GM18858 (cell line): ENCODE measurements around the gene SLC35E1.

Experiments
- ATAC-seq: cut with Tn5 transposase; IDR thresholded peaks from one replicate; pipeline ENCODE4 v1.9.1; 2021; ENCODE audit not compliant: unreplicated experiment

The SLC35E1 gene

GRCh38 chr19:16599655-16600346 is 27.6 kb upstream of the SLC35E1 start:
- ATAC-seq = no peak

DNA sequence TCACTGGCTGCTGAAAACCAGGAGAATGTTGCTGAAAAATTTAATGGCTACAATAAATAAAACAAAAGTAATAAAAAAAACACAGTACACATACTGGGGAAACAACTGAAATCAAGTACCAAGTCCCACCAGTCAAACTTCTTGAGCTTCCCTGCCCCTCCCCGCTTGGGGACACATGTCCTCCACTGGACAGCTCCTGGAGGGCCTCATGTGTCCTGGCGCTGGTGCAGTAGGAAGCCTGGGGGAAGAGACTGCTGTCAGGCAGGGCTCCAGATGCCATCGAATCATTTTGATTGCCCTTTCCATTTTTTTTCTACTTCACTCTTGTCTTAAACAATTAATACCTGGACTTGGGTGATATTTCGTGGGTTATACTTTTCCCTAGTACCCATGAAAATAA is 26.6 kb upstream of the SLC35E1 start:
- no peak for ATAC-seq

- ATAC-seq = no peak
Measured at GRCh38 chr19:16596399-16596798, 24.2 kb upstream of the SLC35E1 start.

DNA sequence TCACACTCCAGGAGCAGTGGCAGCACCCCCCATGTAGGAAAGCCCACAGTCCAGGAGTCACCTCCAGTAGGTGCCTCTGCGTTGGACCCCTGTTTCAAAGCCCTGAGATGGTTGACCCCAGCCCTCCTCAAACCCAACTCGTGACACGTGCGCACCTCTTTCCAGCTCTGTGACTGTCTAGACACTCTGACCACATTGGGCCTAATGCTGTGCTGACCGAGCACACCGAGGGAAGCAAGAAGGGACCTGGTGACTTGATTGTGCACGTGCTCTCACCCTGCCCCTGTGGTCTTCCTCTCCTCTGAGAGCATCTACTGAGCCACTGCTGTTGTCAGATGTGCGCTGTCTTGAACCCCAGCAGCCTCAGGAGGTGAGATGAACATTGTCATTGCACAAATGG is 22.9 kb upstream of the SLC35E1 start:
- no peak for ATAC-seq

GRCh38 chr19:16594681-16595091 is 22.5 kb upstream of the SLC35E1 start:
- no peak for ATAC-seq

DNA sequence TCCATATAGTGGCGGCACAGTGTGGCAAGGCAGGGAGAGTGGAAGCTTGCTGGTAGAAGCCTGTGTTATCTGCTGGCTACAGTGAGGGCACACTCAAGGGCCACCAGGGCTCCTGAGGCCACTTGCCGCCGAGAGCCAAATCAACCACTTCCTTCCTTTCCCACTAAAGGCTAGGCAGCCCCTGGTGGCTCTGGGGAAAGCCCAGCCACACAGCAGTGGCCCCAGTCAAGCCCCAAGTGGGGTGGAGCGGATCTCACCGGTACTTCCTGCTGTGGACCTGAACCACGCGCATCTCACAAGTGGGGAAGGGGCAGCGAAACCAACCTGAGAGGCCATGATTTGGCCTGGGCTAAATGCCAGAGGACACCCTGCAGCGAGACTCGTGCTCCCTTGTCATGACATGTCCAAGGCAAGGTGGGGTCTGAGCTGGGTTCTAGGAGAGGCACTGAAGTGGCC is 21.9 kb upstream of the SLC35E1 start:
- no peak for ATAC-seq

- no peak for ATAC-seq
Measured at GRCh38 chr19:16593181-16593580, 21.0 kb upstream of the SLC35E1 start.

DNA sequence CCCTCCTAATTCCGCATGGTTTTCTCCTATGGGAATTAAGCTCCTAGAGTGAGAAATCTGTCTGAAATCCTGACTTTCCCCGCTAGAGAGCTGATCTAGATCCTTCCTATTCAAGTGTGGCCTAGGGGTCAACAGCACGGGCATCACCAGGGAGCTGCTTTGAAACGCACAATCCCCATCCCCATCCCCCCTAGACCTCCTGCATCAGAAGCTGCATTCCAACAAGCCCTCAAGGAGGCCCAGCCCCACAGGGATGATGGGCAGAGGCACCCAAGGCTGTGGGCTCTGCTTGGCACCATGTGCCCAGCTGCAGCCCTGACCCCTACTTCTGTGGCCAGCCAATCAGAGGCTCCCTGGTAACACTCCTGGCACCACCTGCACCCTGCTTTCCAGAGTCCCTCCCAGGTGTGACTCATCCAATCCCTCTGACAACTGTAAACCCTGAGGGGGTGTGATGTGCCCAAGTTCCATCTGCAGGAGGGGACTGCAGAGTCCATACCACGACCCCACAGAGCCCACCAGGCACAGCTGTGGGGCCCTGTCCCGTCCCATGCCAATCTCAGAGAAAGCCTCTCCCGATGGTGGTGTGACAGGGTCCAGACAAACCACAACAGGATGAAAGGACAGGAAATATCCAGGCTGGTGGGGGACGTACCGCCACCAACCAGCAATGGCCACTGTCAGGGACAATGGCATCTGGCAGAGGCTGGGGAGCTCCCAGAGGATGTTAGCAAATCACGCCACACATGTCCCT is 19.8 kb upstream of the SLC35E1 start:
- ATAC-seq = no peak

GRCh38 chr19:16590876-16591802 is 18.9 kb upstream of the SLC35E1 start:
- no peak for ATAC-seq

DNA sequence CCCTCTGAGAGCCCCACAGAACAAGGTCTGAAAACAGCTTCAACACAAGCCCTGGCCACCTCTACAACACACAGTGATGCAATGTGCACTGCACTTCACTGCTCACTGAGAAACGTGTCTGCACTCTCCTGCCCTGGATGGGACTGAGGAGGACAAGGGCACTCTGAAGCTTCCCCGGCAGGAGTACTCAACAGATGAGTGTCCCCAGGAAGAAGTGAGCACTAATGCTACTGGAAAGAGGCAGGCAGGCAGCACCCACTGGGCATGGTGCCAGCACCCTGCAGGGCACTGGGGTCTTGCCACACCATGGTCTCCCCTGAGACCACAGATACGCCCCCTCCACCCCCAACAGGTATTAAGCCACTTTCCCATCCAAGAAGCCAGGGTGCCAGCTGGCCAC is 17.7 kb upstream of the SLC35E1 start:
- ATAC-seq = no peak

GRCh38 chr19:16588824-16589577 is 16.8 kb upstream of the SLC35E1 start:
- peak; percentile 5 for ATAC-seq

- ATAC-seq = peak; percentile 29
Measured at GRCh38 chr19:16587833-16588823, 15.9 kb upstream of the SLC35E1 start.

DNA sequence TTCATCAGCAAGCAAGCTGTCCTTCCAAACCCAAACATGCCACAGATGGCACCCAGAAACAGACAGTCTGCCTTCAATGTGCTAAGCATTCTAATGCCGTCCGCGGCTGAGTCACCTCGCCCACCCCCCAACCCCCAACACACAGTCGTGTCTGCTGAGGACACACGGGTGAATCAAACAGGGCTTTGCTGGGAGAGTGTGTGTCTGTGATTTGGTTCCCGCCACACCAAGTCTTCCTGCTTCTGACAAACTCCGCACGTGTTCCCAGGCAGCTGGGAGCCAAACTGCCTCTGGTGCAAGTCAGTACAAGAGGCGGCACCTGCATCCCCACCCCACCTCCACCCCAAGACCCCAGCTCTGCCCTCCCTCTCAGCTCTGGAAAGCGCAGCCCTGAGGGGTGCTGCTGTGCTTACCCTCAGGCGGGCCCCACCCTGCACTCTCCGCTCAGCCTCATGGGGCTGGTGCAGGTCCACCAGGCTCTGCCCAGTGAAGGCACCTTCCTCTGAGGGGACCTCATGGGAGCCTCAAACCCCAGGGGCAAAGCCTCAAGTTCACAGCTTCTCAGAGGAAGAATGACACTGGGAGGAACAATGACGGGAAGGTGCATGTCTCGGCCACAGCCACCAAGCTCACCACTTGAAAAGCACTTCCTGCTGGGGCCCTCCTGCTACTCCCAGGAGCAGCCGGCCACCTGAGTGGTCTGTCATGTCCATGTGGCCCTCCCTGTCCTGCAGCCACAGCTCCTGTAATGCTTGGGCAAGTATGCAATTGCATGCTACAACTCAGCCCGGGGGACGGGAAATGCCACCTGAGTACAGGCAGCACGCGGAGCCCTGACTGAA is 15.0 kb upstream of the SLC35E1 start:
- ATAC-seq = no peak

DNA sequence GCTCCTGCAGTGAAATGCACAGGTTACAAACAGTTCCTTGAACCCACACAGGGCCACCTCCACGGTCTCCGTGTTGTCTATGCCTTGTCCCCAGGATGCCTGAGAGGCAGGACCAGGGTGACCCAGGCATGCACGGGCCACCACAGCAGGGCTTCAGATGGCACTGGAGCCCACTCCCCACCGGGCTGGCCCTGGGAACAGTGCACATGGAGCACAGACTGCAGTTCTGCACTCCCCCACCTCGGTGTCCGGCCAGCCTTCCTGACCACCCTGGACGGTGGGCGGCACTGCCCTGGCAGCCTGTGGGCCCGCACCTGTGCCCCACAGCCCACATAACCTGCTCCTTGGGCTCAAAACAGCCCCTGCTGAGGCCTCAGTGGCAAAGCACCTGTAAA is 14.3 kb upstream of the SLC35E1 start:
- no peak for ATAC-seq

GRCh38 chr19:16585808-16586476 is 13.7 kb upstream of the SLC35E1 start:
- ATAC-seq = no peak

GRCh38 chr19:16585094-16585801 is 13.0 kb upstream of the SLC35E1 start:
- ATAC-seq = no peak
